B cell (primary cell): Measurements from ENCODE around the gene SLC16A7. TPM values are rescaled to one million over a fixed set of nuclear protein-coding genes. Genes with fewer than 3 reads are reported as not detected.

Experiments
- ATAC-seq: fragments of 200-7000 bp; cut with Tn5 transposase; one replicate; pipeline ENCODE4 v1.10.0; 2021; ENCODE audit warnings: low read depth, mild to moderate bottlenecking, moderate number of reproducible peaks, moderate library complexity
- CTCF ChIA-PET: fragments of 350-600 bp; sonication (Branson Sonifier 250); formaldehyde crosslinking; loops from one replicate; lab custom pipeline; 2021; ENCODE audit warnings: antibody characterized with exemption, inconsistent platforms; lab: Charles Lee
- POLR2A ChIA-PET: fragments of 350-600 bp; sonication (Branson Sonifier 250); formaldehyde crosslinking; loops from one replicate; lab custom pipeline; 2021; ENCODE audit warnings: antibody characterized with exemption; lab: Charles Lee
- DNase-seq: peaks from one replicate; pipeline ENCODE4 v3.0.0; 2013
- H2AFZ ChIP-seq: 2 replicates; pipeline ENCODE4 v1.6.1; 2012; ENCODE audit warnings: mild to moderate bottlenecking, low read depth, low read length; ENCODE audit not compliant: insufficient read depth, poor library complexity, severe bottlenecking
- H3K27ac ChIP-seq, 2 donors: 1 replicate in 1 of 2; 2 replicates in 1 of 2; pipeline ENCODE4 v1.5.1; 2012 to 2013; ENCODE audit warnings: low read length in 2 of 2, mild to moderate bottlenecking in 2 of 2, moderate library complexity in 1 of 2
- H3K27me3 ChIP-seq, 4 experiments: fragments of 200-600 bp in 1 of 4; sonication (generic) in 1 of 4; replicated peaks in 1 of 4; 1 replicate in 2 of 4; 2 replicates in 2 of 4; pipeline versions ENCODE4 v1.6.1 to v1.7.0; 2013 to 2016; ENCODE audit warnings: low read length in 3 of 4, mild to moderate bottlenecking in 2 of 4, mixed read lengths in 1 of 4, moderate library complexity in 1 of 4; ENCODE audit not compliant: insufficient read depth in 4 of 4, control insufficient read depth in 3 of 4; ENCODE audit errors: control extremely low read depth in 1 of 4
- H3K36me3 ChIP-seq, 2 experiments: replicated peaks in 1 of 2; 1 replicate in 1 of 2; 2 replicates in 1 of 2; pipeline versions ENCODE4 v1.6.1 to v1.7.1; 2013; ENCODE audit warnings: low read length in 1 of 2; ENCODE audit not compliant: insufficient read depth in 2 of 2, control insufficient read depth in 1 of 2; ENCODE audit errors: control extremely low read depth in 1 of 2, extremely low read depth in 1 of 2
- H3K4me1 ChIP-seq, 2 donors: fragments of 200-600 bp in 1 of 2; sonication (generic) in 1 of 2; 1 replicate in 1 of 2; 2 replicates in 1 of 2; pipeline versions ENCODE4 v1.5.1 to v1.6.1; 2013 to 2017; ENCODE audit warnings: low read length in 2 of 2; ENCODE audit not compliant: control insufficient read depth in 2 of 2, insufficient read depth in 2 of 2
- H3K4me2 ChIP-seq: replicated peaks from 2 replicates; pipeline ENCODE3; 2012; ENCODE audit warnings: mild to moderate bottlenecking, low read depth, low read length; ENCODE audit not compliant: poor library complexity, severe bottlenecking
- H3K4me3 ChIP-seq, 5 experiments: fragments of 200-600 bp in 1 of 5; sonication (generic) in 1 of 5; 1 replicate in 3 of 5; 2 replicates in 2 of 5; pipeline versions ENCODE4 v1.5.1 to v1.7.0; 2011 to 2016; ENCODE audit warnings: low read length in 4 of 5, mild to moderate bottlenecking in 4 of 5, low read depth in 2 of 5, control low read depth in 1 of 5, moderate library complexity in 1 of 5; ENCODE audit not compliant: insufficient read depth in 1 of 5; ENCODE audit errors: control extremely low read depth in 1 of 5, extremely low read depth in 1 of 5
- H3K79me2 ChIP-seq: fragments of 200-600 bp; sonication (generic); one replicate; pipeline ENCODE4 v1.6.0; 2016; ENCODE audit warnings: low read length; ENCODE audit not compliant: control insufficient read depth, insufficient read depth
- H3K9ac ChIP-seq: fragments of 200-600 bp; sonication (generic); 2 replicates; pipeline ENCODE4 v1.6.1; 2017; ENCODE audit warnings: mild to moderate bottlenecking, low read length, moderate library complexity
- H3K9me3 ChIP-seq, 3 donors: one replicate each; pipeline versions ENCODE4 v1.6.1 to v1.7.1; 2013; ENCODE audit warnings: low read length in 2 of 3; ENCODE audit not compliant: control insufficient read depth in 2 of 3, insufficient read depth in 1 of 3; ENCODE audit errors: control extremely low read depth in 1 of 3
- H4K20me1 ChIP-seq: 2 replicates; pipeline ENCODE4 v1.6.0; 2012; ENCODE audit warnings: mild to moderate bottlenecking, low read length; ENCODE audit not compliant: insufficient read depth, control insufficient read depth, poor library complexity, severe bottlenecking
- H3K27ac Mint-ChIP-seq: one replicate; pipeline ENCODE4 v1.8.0; 2021; ENCODE audit warnings: mixed read lengths
- H3K27me3 Mint-ChIP-seq: one replicate; pipeline ENCODE4 v1.8.0; 2021; ENCODE audit warnings: mixed read lengths
- H3K4me1 Mint-ChIP-seq: one replicate; pipeline ENCODE4 v1.8.0; 2021; ENCODE audit warnings: mixed read lengths
- H3K4me3 Mint-ChIP-seq: one replicate; pipeline ENCODE4 v1.8.0; 2021; ENCODE audit warnings: mixed read lengths
- H3K9me3 Mint-ChIP-seq: one replicate; pipeline ENCODE4 v1.8.0; 2022; ENCODE audit warnings: mixed read lengths; ENCODE audit not compliant: insufficient read depth
- CTCF ChIP-seq: fragments of 200-600 bp; IDR thresholded peaks from one replicate; pipeline ENCODE4 v1.8.0; 2022; ENCODE audit warnings: antibody characterized with exemption, mild to moderate bottlenecking
- EZH2 ChIP-seq: IDR thresholded peaks from 2 replicates; pipeline ENCODE4 v1.6.1; 2012; ENCODE audit warnings: borderline replicate concordance, low read depth, mild to moderate bottlenecking, moderate library complexity, low read length; ENCODE audit not compliant: insufficient read depth, poor library complexity, severe bottlenecking
- WGBS: methylation state at CpG from one replicate; pipeline ENCODE4 v1.1.5; 2013; ENCODE audit warnings: missing lambda C conversion rate; ENCODE audit not compliant: insufficient coverage; 5-methylcytosine and 5-hydroxymethylcytosine counted together
- intact Hi-C: fragments of 100-400 bp; cut with micrococcal nuclease; formaldehyde crosslinking; loops from one replicate; pipeline ENCODE4 v1.10.0; 2022
- polyA plus RNA-seq: library from polyadenylated mRNA; depleted of rRNA; stranded (reverse); fragments of >200 nt; gene quantifications from 2 replicates; pipeline ENCODE4 v1.2.3, GENCODE V29; 2012
- total RNA-seq, 2 donors: library from RNA; stranded (reverse); fragments of 120-200 nt in 1 of 2; gene quantifications; 1 replicate in 1 of 2; 2 replicates in 1 of 2; pipeline versions ENCODE4 v1.2.3 to v1.2.4, GENCODE V29; 2013 to 2022

SLC16A7 gene
- total and polyA plus RNA-seq, 2 donors (not counting 1 experiment from before 2014, with no cell fraction given) = 11.6 to 32.7 TPM

DNA sequence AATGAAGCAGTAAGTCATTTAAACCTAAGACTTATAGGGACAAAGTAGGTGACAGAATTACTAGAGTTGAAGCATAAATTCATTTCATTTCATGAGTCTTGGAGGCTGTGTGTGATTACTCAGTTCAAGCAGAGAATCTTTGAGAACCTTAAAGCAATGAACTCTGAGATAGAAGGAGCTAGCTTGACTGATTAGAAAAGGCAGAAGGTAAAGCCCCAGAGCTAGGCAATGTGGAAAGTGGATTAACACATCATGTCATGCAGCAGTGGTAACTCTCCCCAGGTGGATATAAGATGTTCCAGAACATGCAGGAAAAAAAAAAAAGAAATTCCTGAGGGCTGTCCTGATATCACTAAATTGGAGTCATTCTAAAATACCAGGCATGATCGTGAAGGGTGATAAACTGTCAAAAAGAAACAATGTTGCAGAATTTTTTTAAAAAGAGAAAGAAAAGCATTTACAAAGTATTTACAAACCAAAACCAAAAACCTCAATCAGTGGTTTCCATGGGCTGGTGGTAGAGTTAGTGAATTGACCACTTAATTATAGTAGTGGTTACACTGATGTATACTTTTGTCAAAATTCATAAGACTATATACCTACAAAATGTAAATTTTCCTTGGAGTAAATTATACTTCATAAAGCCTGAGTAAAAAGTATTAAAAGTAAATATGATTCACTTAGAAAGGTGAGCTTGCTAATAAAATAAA lies 12.7 kb upstream of the SLC16A7 start:
- intact Hi-C loops = no loop called here
- POLR2A ChIA-PET = interaction anchor here (0.6 kb wide), 1 partner anchor 31 kb away, joined by 6 read pairs; no protein-coding TSS in a partner anchor
- H3K9me3 ChIP-seq = no peaks in the 10 kb centered on the region
- CTCF ChIA-PET = no interaction called here
- peaks cover 2% of the 10 kb centered on the region for H3K27me3 Mint-ChIP-seq
- no peaks in the 10 kb centered on the region for H3K79me2 ChIP-seq
- no peaks in the 10 kb centered on the region for H3K27me3 ChIP-seq
- no peak overlapping the region for H3K4me3 Mint-ChIP-seq
- H3K9me3 Mint-ChIP-seq = no peaks in the 10 kb centered on the region
- no peak overlapping the region for H3K4me3 ChIP-seq
- H3K4me1 ChIP-seq = no peaks in the 10 kb centered on the region
- TF ChIP-seq EZH2 (no peak), CTCF (no peak)
- H3K27ac Mint-ChIP-seq = no peak overlapping the region
- WGBS = no CpG with 5 or more reads among the region's 1 CpG
- DNase-seq (no peak), ATAC-seq (no peak)
- H3K4me2 ChIP-seq = no peak overlapping the region
- H3K9ac ChIP-seq = no peak overlapping the region
- no peaks in the 10 kb centered on the region for H4K20me1 ChIP-seq
- H3K4me1 Mint-ChIP-seq = no peaks in the 10 kb centered on the region
- H2AFZ ChIP-seq = no peak overlapping the region
- H3K36me3 ChIP-seq = no peaks in the 10 kb centered on the region
- no peak overlapping the region for H3K27ac ChIP-seq

DNA sequence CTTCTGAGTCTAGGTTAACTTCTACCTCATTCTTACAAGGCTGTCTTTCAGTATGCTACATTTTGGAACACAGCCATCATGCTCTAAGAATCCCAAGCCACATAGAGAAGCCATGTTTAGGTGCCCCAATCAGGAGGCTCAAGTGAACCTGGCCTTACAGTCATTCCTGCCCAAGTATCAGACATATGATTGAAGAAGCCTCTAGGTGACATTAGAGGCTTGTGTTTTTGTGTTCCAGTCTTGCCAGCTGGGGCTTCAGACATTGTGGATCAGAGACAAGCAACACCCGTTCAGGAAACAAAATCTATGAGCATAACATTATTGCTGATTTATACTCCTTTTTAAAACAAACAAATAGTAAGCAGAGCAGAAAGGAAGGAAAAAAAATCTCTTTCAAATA lies 8.1 kb upstream of the SLC16A7 start:
- no peaks in the 10 kb centered on the region for H3K9me3 Mint-ChIP-seq
- H3K27me3 ChIP-seq = no peaks in the 10 kb centered on the region
- POLR2A ChIA-PET = no interaction called here
- H3K4me1 Mint-ChIP-seq = no peaks in the 10 kb centered on the region
- no peak for TF ChIP-seq EZH2
- no peak for TF ChIP-seq CTCF
- intact Hi-C loops = no loop called here
- ATAC-seq (no peak), DNase-seq (no peak)
- no peak overlapping the region for H3K4me3 ChIP-seq
- peaks cover 2% of the 10 kb centered on the region for H3K27me3 Mint-ChIP-seq
- no peak overlapping the region for H3K4me3 Mint-ChIP-seq
- WGBS = no CpG with 5 or more reads among the region's 1 CpG
- H3K9ac ChIP-seq = no peak overlapping the region
- CTCF ChIA-PET = no interaction called here
- H3K27ac Mint-ChIP-seq = no peak overlapping the region
- H3K9me3 ChIP-seq = no peaks in the 10 kb centered on the region
- no peaks in the 10 kb centered on the region for H3K4me1 ChIP-seq
- no peaks in the 10 kb centered on the region for H4K20me1 ChIP-seq
- no peak overlapping the region for H3K4me2 ChIP-seq
- H2AFZ ChIP-seq = no peak overlapping the region
- no peak overlapping the region for H3K27ac ChIP-seq
- no peaks in the 10 kb centered on the region for H3K36me3 ChIP-seq
- no peaks in the 10 kb centered on the region for H3K79me2 ChIP-seq
